Activated CD4-positive, alpha-beta memory T cell treated with anti-CD3 and anti-CD28 coated beads for 36 hours (primary cell): ENCODE results near the gene HSD3B7. TPM values are rescaled to one million over a fixed set of nuclear protein-coding genes. Genes with fewer than 3 reads are reported as not detected.

Experiments
- CTCF ChIA-PET: fragments of 350-600 bp; sonication (Branson Sonifier 250); formaldehyde crosslinking; loops from one replicate; lab custom pipeline; 2021; ENCODE audit warnings: antibody characterized with exemption, inconsistent platforms; lab: Charles Lee
- POLR2A ChIA-PET: fragments of 350-600 bp; sonication (Branson Sonifier 250); formaldehyde crosslinking; loops from one replicate; lab custom pipeline; 2021; ENCODE audit warnings: antibody characterized with exemption; lab: Charles Lee
- DNase-seq: peaks from one replicate; pipeline ENCODE4 v3.0.0-alpha.2; 2020
- H3K27ac Mint-ChIP-seq: one replicate; pipeline ENCODE4 v1.8.0; 2021; ENCODE audit warnings: mixed read lengths
- H3K27me3 Mint-ChIP-seq: one replicate; pipeline ENCODE4 v1.8.0; 2021; ENCODE audit warnings: mixed read lengths
- H3K36me3 Mint-ChIP-seq: one replicate; pipeline ENCODE4 v1.8.0; 2021; ENCODE audit warnings: mixed read lengths
- H3K4me1 Mint-ChIP-seq: one replicate; pipeline ENCODE4 v1.8.0; 2021; ENCODE audit warnings: low read depth, mixed read lengths
- H3K4me3 Mint-ChIP-seq: one replicate; pipeline ENCODE4 v1.8.0; 2021; ENCODE audit warnings: mild to moderate bottlenecking, mixed read lengths
- H3K9me3 Mint-ChIP-seq: one replicate; pipeline ENCODE4 v1.8.0; 2021; ENCODE audit warnings: mixed read lengths
- intact Hi-C: fragments of 100-400 bp; cut with micrococcal nuclease; formaldehyde crosslinking; loops from one replicate; pipeline ENCODE4 v1.15.1; 2023
- total RNA-seq, 2 experiments: library from RNA; stranded (reverse); gene quantifications; one replicate each; pipeline ENCODE4 v1.2.3, GENCODE V29; 2021

The HSD3B7 gene
- total RNA-seq, 2 experiments from 2014 or later, result 2.2 TPM

DNA sequence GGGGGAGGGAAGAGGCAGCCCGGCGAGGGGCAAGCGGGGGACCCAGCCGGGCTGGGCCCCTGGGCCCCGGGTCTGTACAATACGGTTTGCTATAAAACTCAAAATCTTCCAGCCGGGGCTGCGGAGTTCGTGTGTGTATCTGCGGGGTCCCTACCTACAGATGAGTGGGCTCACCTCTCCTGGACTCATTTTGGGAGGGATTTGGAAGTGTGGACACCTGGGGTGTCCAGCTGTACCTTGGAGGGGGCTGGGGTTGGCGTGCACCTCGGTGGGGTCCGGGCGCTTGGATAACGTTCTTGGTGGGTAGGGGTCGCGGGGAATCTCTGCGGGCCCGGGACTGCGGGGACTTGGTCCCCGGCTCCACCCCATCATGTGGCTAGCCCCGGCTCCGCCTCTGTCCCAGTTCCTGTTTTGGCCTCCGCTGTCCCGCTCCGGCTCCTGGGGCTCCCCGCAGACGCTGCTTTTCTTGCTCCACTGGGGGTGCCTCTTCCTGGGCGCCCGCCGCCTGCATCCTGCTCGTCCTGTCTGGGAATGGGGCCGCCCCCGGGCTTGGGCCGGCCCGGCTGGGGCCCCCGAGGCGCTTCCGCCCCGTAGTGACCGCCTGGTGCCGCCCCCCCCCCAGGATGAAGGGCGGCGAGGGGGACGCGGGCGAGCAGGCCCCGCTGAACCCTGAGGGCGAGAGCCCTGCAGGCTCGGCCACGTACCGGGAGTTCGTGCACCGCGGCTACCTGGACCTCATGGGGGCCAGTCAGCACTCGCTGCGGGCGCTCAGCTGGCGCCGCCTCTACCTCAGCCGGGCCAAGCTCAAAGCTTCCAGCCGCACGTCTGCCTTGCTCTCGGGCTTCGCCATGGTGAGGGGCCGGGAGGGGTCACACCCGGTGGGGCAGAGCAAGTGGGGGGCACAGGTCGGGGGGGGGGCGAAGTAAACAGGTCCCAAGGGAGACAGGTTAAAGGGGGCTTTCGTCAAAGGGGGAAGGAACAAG, 36.0 kb upstream of the HSD3B7 start, which contains the start of gene ORAI3:
ORAI3 (plus strand) TSS at position 402 of the 983 bp plus-strand sequence; CDS start at position 624, 222 bp downstream.
- no peaks in the 10 kb centered on the region for H3K9me3 Mint-ChIP-seq
- H3K4me3 Mint-ChIP-seq, result peak within 1 kb of the TSS; percentile 83
- DNase-seq, result peak; percentile 67
- H3K36me3 Mint-ChIP-seq, result peaks cover 5% of the 10 kb centered on the region
- ChIA-PET POLR2A (interaction anchor here (0.6 to 2.0 kb wide), 4 partner anchors 8 to 231 kb away, joined by 3 to 7 read pairs (median 4); partner anchors contain the start of gene FUS), CTCF (interaction anchor here (0.9 to 2.0 kb wide), 4 partner anchors 7 to 194 kb away, joined by 3 to 14 read pairs (median 6); no protein-coding TSS in a partner anchor)
- H3K27me3 Mint-ChIP-seq, result no peaks in the 10 kb centered on the region
- peaks cover 18% of the 10 kb centered on the region for H3K4me1 Mint-ChIP-seq
- peak within 1 kb of the TSS; percentile 68 for H3K27ac Mint-ChIP-seq
- intact Hi-C loops, result no loop called here

DNA sequence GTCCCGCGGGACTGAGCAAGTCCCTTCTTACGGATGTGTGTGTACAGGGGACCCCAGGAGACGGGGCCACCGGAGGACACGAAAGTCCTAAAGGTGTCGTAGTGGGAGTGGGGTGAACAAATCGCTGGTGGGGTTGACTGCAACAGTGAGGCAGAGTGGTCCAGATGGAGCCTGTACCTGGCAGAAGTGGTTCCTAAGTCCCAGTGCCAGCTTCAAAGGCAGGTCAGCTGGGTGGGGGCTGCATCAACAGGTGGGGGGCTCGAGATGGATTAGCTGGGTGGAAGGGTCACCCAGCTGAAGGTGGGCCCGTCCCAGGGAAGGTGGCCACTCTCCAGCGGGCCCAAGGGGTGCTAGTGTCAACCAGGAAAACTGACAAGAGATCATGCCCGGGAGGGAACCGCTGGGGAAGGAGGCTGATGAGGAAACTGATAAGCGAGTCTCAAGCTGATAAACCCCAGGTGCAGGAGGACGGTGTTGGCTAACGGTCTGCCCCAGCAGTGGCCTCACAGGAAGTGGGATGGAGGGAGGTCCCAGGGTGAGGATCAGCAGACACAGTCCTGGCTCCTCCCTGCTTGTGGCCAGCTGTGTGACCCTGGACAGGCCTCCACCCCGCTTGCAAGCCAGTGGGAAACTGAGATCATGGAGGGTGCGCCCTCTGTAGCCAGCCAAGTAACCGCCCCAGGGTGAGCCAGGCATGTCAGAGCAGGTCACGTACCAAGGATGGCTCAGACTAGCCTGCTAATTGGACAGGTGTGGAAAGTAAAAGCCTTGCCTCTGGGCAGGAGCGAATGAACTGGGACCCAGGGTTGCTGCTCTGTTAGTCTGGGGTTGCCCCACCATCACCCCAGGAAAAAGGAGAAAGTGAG, 35.1 kb upstream of the HSD3B7 start:
- peak; percentile 79 for DNase-seq
- Mint-ChIP-seq H3K9me3 (no peaks in the 10 kb centered on the region), H3K36me3 (no peaks in the 10 kb centered on the region), H3K4me3 (peak overlapping the region; percentile 83), H3K27me3 (no peaks in the 10 kb centered on the region), H3K4me1 (peaks cover 18% of the 10 kb centered on the region), H3K27ac (peak overlapping the region; percentile 68)
- ChIA-PET POLR2A (interaction anchor here (0.6 to 2.0 kb wide), 3 partner anchors 9 to 230 kb away, joined by 3 to 7 read pairs (median 4); partner anchors contain the start of gene FUS), CTCF (interaction anchor here (0.8 to 2.0 kb wide), 5 partner anchors 8 to 193 kb away, joined by 3 to 14 read pairs (median 4); partner anchors contain the start of gene HSD3B7)
- intact Hi-C loops, result no loop called here

GRCh38 chr16:30950516-30951065, 34.4 kb upstream of the HSD3B7 start:
- intact Hi-C loops, result no loop called here
- no peaks in the 10 kb centered on the region for H3K9me3 Mint-ChIP-seq
- DNase-seq, result no peak

GRCh38 chr16:30951193-30951592, 33.8 kb upstream of the HSD3B7 start:
- ChIA-PET POLR2A (interaction anchor here (1.1 kb wide), 1 partner anchor 13 kb away, joined by 3 read pairs; no protein-coding TSS in a partner anchor), CTCF (interaction anchor here (0.7 to 6.0 kb wide), 4 partner anchors 10 to 106 kb away, joined by 3 to 66 read pairs (median 4); no protein-coding TSS in a partner anchor)
- Mint-ChIP-seq H3K27ac (no peak overlapping the region), H3K36me3 (no peaks in the 10 kb centered on the region), H3K9me3 (no peaks in the 10 kb centered on the region), H3K4me1 (peaks cover 18% of the 10 kb centered on the region), H3K27me3 (no peaks in the 10 kb centered on the region), H3K4me3 (no peak overlapping the region)
- intact Hi-C loops, result no loop called here
- no peak for DNase-seq

More at GRCh38 chr16:30950516-30951065, 34.4 kb upstream of the HSD3B7 start:
- Mint-ChIP-seq H3K4me1 (peaks cover 18% of the 10 kb centered on the region), H3K27ac (no peak overlapping the region), H3K27me3 (no peaks in the 10 kb centered on the region), H3K4me3 (peak overlapping the region; percentile 83), H3K36me3 (no peaks in the 10 kb centered on the region)
- ChIA-PET POLR2A (interaction anchor here (1.1 to 2.0 kb wide), 3 partner anchors 10 to 229 kb away, joined by 3 to 7 read pairs (median 4); partner anchors contain the start of gene FUS), CTCF (interaction anchor here (0.8 to 2.0 kb wide), 4 partner anchors 9 to 106 kb away, joined by 3 to 14 read pairs (median 6); partner anchors contain the start of gene HSD3B7)

DNA sequence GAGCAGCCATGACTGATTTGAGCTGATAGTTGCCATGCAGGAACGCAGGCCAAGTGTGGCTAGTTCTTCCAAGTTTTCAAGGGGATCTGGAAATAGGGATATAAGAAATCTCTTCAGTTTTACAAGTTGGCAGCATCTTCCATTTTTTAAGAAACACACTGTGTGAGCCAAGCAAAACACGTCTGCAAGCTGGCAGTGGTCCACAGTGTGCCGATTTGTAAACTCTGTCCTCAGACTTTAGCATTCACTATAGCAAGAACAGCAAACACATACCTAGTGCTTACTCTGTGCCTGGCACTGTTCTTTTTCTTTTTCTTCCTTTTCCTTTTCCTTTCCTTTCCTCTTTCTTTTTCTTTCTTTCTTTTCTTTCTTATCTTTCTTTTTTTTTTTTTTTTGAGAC, 33.3 kb upstream of the HSD3B7 start:
- Mint-ChIP-seq H3K4me3 (no peak overlapping the region), H3K27ac (no peak overlapping the region), H3K27me3 (no peaks in the 10 kb centered on the region), H3K36me3 (no peaks in the 10 kb centered on the region), H3K9me3 (no peaks in the 10 kb centered on the region), H3K4me1 (peaks cover 18% of the 10 kb centered on the region)
- ChIA-PET CTCF (interaction anchor here (0.5 to 6.0 kb wide), 7 partner anchors 11 to 907 kb away, joined by 3 to 66 read pairs (median 3); no protein-coding TSS in a partner anchor), POLR2A (interaction anchor here (0.6 to 1.1 kb wide), 2 partner anchors 12 to 13 kb away, joined by 3 read pairs; no protein-coding TSS in a partner anchor)
- intact Hi-C loops, result no loop called here
- no peak for DNase-seq

DNA sequence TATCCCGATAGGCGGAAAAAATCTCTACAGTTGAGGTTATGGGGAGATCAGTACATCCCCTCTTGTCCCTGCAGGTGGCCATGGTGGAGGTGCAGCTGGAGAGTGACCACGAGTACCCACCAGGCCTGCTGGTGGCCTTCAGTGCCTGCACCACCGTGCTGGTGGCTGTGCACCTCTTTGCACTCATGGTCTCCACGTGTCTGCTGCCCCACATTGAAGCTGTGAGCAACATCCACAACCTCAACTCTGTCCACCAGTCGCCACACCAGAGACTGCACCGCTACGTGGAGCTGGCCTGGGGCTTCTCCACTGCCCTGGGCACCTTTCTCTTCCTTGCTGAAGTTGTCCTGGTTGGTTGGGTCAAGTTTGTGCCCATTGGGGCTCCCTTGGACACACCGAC, 31.9 kb upstream of the HSD3B7 start:
- no peak overlapping the region for H3K27ac Mint-ChIP-seq
- ChIA-PET POLR2A (interaction anchor here (0.6 to 1.4 kb wide), 2 partner anchors 189 to 245 kb away, joined by 3 read pairs; no protein-coding TSS in a partner anchor), CTCF (interaction anchor here (1.2 to 6.0 kb wide), 13 partner anchors 8 to 505 kb away, joined by 3 to 66 read pairs (median 7); partner anchors contain the start of genes HSD3B7, ZNF646 and ZNF668)
- H3K4me3 Mint-ChIP-seq, result no peak overlapping the region
- intact Hi-C loops, result no loop called here
- no peaks in the 10 kb centered on the region for H3K27me3 Mint-ChIP-seq
- H3K36me3 Mint-ChIP-seq, result peaks cover 5% of the 10 kb centered on the region
- H3K4me1 Mint-ChIP-seq, result peaks cover 18% of the 10 kb centered on the region
- no peak for DNase-seq
- no peaks in the 10 kb centered on the region for H3K9me3 Mint-ChIP-seq

DNA sequence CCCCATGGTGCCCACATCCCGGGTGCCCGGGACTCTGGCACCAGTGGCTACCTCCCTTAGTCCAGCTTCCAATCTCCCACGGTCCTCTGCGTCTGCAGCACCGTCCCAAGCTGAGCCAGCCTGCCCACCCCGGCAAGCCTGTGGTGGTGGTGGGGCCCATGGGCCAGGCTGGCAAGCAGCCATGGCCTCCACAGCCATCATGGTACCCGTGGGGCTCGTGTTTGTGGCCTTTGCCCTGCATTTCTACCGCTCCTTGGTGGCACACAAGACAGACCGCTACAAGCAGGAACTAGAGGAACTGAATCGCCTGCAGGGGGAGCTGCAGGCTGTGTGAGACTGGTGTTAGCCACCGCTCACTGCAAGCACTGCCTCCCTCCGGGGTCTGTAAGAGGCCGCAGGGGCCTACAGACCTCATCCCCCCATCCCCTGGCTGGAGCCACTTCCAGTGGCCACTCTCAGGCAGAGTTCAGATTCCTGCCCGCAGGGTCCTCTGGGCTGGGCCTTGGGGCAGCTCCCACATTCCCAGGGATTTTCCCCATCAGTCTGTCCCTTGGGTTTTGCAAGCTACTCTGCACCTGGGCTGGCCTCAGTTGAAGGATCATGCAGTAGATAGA, 31.4 kb upstream of the HSD3B7 start:
- H3K27ac Mint-ChIP-seq, result no peak overlapping the region
- POLR2A ChIA-PET, result interaction anchor here (0.6 to 1.4 kb wide), 3 partner anchors 15 to 245 kb away, joined by 3 to 4 read pairs (median 3); no protein-coding TSS in a partner anchor
- no peaks in the 10 kb centered on the region for H3K9me3 Mint-ChIP-seq
- no peaks in the 10 kb centered on the region for H3K27me3 Mint-ChIP-seq
- peak; percentile 74 for DNase-seq
- CTCF ChIA-PET, result interaction anchor here (0.8 to 6.0 kb wide), 22 partner anchors 9 to 507 kb away, joined by 3 to 66 read pairs (median 4); partner anchors contain the start of genes HSD3B7, ZNF646, ZNF668 and ZNF843
- peaks cover 7% of the 10 kb centered on the region for H3K36me3 Mint-ChIP-seq
- intact Hi-C loops, result no loop called here
- H3K4me3 Mint-ChIP-seq, result no peak overlapping the region
- H3K4me1 Mint-ChIP-seq, result peaks cover 21% of the 10 kb centered on the region

DNA sequence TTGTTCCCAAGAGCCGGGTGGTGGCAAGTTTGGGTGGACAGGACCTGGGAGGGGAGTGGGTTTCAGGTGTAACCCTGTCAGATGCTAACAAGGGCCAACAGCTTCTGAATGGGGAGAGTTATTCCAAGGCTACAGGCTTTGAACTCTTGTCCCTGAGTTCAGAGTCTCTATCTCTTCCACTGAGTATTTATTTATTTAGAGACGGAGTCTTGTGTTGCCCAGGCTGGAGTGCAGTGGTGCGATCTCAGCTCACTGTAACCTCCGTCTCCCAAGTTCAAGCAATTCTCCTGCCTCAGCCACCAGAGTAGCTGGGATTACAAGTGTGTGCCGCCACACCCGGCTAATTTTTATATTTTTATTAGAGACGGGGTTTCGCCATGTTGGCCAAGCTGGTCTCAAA, 30.0 kb upstream of the HSD3B7 start:
- Mint-ChIP-seq H3K9me3 (no peaks in the 10 kb centered on the region), H3K4me3 (no peak overlapping the region), H3K36me3 (peaks cover 14% of the 10 kb centered on the region), H3K27ac (no peak overlapping the region), H3K27me3 (no peaks in the 10 kb centered on the region), H3K4me1 (peaks cover 27% of the 10 kb centered on the region)
- no peak for DNase-seq
- POLR2A ChIA-PET, result no interaction called here
- intact Hi-C loops, result loop anchor here (5.0 kb wide), 2 partner anchors 42 to 137 kb away; partner anchors contain the start of gene VKORC1
- CTCF ChIA-PET, result interaction anchor here (0.6 to 6.0 kb wide), 9 partner anchors 9 to 488 kb away, joined by 3 to 66 read pairs (median 4); partner anchors contain the start of genes HSD3B7 and ZNF843

- H3K36me3 Mint-ChIP-seq, result peaks cover 28% of the 10 kb centered on the region
Observed at GRCh38 chr16:30956601-30957455, 28.2 kb upstream of the HSD3B7 start.

More at GRCh38 chr16:30956601-30957455, 28.2 kb upstream of the HSD3B7 start:
- Mint-ChIP-seq H3K27me3 (no peaks in the 10 kb centered on the region), H3K27ac (peak overlapping the region; percentile 99), H3K4me1 (peaks cover 26% of the 10 kb centered on the region), H3K4me3 (peak overlapping the region; percentile 92), H3K9me3 (no peaks in the 10 kb centered on the region)
- CTCF ChIA-PET, result interaction anchor here (0.7 to 6.0 kb wide), 3 partner anchors 16 to 186 kb away, joined by 4 to 66 read pairs (median 5); no protein-coding TSS in a partner anchor
- intact Hi-C loops, result loop anchor here (1.0 to 5.0 kb wide), 7 partner anchors 35 to 912 kb away; partner anchors contain the start of genes VKORC1, ZNF646 and ZNF668
- peak; percentile 94 for DNase-seq
- POLR2A ChIA-PET, result interaction anchor here (0.9 to 1.1 kb wide), 2 partner anchors 117 to 185 kb away, joined by 3 to 5 read pairs; partner anchors contain the start of genes ZNF646 and ZNF668
